Type B pancreatic cell (in vitro differentiated cells): ENCODE data around the gene HVCN1. TPM values are rescaled to one million over a fixed set of nuclear protein-coding genes. Genes with fewer than 3 reads are reported as not detected.

ENCODE experiments used
- DNase-seq: peaks from one replicate; pipeline ENCODE4 v3.0.0; 2021; ENCODE audit warnings: mixed read lengths; ENCODE audit not compliant: unreplicated experiment; ENCODE audit errors: extremely low spot score
- H3K27ac Mint-ChIP-seq: 2 replicates; pipeline ENCODE4 v1.8.0; 2021; ENCODE audit warnings: mild to moderate bottlenecking, mixed read lengths
- H3K27me3 Mint-ChIP-seq: 2 replicates; pipeline ENCODE4 v1.8.0; 2021; ENCODE audit warnings: mixed read lengths
- H3K36me3 Mint-ChIP-seq: 2 replicates; pipeline ENCODE4 v1.8.0; 2021; ENCODE audit warnings: mixed read lengths
- H3K4me1 Mint-ChIP-seq: one replicate; pipeline ENCODE4 v1.8.0; 2021; ENCODE audit warnings: mixed read lengths; ENCODE audit not compliant: unreplicated experiment
- H3K4me3 Mint-ChIP-seq: 2 replicates; pipeline ENCODE4 v1.8.0; 2021; ENCODE audit warnings: mild to moderate bottlenecking, mixed read lengths
- H3K9me3 Mint-ChIP-seq: 2 replicates; pipeline ENCODE4 v1.8.0; 2021; ENCODE audit warnings: mixed read lengths
- total RNA-seq: library from RNA; stranded (reverse); gene quantifications from 2 replicates; pipeline ENCODE4 v1.2.1, GENCODE V29; 2021; ENCODE audit warnings: low replicate concordance
- TF ChIP-seq, protein P1 (sequence below): fragments of 200-600 bp; sonication (generic); conservative IDR thresholded peaks from 2 replicates; pipeline ENCODE4 v1.5.0; 2021; ENCODE audit warnings: antibody characterized with exemption, mild to moderate bottlenecking

HVCN1 gene
- total RNA-seq, 1 donor from 2014 or later: 3.1 TPM

DNA sequence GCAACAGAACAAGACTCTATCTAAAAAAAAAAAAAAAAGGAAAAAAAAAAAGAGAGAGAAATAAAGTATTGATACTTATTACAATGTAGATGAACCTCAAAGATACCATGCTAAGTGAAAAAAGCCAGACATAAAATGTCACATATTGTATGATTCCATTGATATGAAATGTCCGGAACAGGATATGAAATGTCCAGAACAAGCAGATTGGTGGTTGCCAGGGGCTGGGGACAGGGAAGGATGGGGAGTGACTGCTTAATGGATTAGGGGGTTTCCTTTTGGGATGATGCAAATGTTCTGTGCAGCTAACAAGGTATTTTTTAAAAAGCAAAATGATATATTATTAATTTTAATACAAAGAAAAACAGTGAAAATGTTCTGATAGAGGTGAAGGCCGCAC is 5.0 kb downstream of the HVCN1 start:
- TF ChIP-seq, protein P1, sequence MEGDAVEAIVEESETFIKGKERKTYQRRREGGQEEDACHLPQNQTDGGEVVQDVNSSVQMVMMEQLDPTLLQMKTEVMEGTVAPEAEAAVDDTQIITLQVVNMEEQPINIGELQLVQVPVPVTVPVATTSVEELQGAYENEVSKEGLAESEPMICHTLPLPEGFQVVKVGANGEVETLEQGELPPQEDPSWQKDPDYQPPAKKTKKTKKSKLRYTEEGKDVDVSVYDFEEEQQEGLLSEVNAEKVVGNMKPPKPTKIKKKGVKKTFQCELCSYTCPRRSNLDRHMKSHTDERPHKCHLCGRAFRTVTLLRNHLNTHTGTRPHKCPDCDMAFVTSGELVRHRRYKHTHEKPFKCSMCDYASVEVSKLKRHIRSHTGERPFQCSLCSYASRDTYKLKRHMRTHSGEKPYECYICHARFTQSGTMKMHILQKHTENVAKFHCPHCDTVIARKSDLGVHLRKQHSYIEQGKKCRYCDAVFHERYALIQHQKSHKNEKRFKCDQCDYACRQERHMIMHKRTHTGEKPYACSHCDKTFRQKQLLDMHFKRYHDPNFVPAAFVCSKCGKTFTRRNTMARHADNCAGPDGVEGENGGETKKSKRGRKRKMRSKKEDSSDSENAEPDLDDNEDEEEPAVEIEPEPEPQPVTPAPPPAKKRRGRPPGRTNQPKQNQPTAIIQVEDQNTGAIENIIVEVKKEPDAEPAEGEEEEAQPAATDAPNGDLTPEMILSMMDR: no peak
- Mint-ChIP-seq H3K4me1 (peaks cover 4% of the 10 kb centered on the region), H3K27ac (no peak overlapping the region), H3K9me3 (no peaks in the 10 kb centered on the region), H3K4me3 (no peak overlapping the region), H3K36me3 (no peaks in the 10 kb centered on the region), H3K27me3 (peaks cover 29% of the 10 kb centered on the region)
- DNase-seq: no peak

DNA sequence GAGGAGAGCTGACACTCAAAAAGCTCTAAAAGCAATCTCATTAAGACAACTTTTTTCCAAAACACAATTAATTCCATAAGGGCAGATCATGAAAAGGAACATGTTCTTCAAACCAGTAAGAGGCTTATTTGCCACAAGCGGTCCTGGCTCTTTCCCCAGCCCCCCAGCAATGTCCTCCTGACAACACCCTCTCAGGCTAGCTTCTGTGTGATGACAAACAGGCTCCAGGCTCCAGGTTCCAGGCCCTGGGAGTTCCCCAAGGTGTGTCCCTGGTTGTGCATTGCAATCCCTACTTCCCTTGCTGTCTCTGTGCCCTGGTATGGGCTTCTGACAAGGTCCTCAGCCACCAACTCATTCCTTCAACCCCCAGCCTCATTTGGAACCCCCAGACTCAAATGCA is 8.9 kb downstream of the HVCN1 start:
- DNase-seq: no peak
- no peaks in the 10 kb centered on the region for H3K36me3 Mint-ChIP-seq
- H3K9me3 Mint-ChIP-seq: no peaks in the 10 kb centered on the region
- no peak overlapping the region for H3K27ac Mint-ChIP-seq
- no peak overlapping the region for H3K4me3 Mint-ChIP-seq
- TF ChIP-seq, protein P1: no peak
- H3K4me1 Mint-ChIP-seq: no peaks in the 10 kb centered on the region
- no peaks in the 10 kb centered on the region for H3K27me3 Mint-ChIP-seq

GRCh38 chr12:110679201-110679600 is 9.7 kb downstream of the HVCN1 start:
- TF ChIP-seq, protein P1: no peak
- no peaks in the 10 kb centered on the region for H3K27me3 Mint-ChIP-seq
- no peak overlapping the region for H3K4me3 Mint-ChIP-seq
- no peak overlapping the region for H3K27ac Mint-ChIP-seq
- H3K4me1 Mint-ChIP-seq: no peaks in the 10 kb centered on the region
- DNase-seq: no peak
- H3K36me3 Mint-ChIP-seq: no peaks in the 10 kb centered on the region
- H3K9me3 Mint-ChIP-seq: no peaks in the 10 kb centered on the region

DNA sequence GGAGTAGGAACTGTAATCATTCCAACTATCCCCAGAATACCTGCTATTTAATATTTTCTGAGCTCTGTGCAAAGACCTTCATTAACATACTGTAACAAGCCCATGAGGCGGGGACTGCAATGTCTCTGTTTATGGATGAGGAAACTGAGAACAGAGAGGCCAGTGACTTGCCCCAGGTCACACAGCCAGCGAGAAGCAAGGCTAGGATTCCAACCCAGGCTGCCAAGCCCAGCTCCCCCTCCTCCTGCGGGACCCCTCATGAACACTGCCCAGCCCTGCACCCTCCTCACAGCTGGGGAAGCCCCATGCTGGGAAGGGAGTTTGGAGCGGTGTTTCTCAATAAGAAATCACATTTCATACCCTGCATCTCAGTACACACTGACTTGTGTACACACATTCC is 10.9 kb downstream of the HVCN1 start:
- H3K4me1 Mint-ChIP-seq: no peaks in the 10 kb centered on the region
- H3K4me3 Mint-ChIP-seq: no peak overlapping the region
- TF ChIP-seq, protein P1: no peak
- H3K27ac Mint-ChIP-seq: no peak overlapping the region
- DNase-seq: no peak
- H3K36me3 Mint-ChIP-seq: no peaks in the 10 kb centered on the region
- H3K9me3 Mint-ChIP-seq: no peaks in the 10 kb centered on the region
- no peaks in the 10 kb centered on the region for H3K27me3 Mint-ChIP-seq

DNA sequence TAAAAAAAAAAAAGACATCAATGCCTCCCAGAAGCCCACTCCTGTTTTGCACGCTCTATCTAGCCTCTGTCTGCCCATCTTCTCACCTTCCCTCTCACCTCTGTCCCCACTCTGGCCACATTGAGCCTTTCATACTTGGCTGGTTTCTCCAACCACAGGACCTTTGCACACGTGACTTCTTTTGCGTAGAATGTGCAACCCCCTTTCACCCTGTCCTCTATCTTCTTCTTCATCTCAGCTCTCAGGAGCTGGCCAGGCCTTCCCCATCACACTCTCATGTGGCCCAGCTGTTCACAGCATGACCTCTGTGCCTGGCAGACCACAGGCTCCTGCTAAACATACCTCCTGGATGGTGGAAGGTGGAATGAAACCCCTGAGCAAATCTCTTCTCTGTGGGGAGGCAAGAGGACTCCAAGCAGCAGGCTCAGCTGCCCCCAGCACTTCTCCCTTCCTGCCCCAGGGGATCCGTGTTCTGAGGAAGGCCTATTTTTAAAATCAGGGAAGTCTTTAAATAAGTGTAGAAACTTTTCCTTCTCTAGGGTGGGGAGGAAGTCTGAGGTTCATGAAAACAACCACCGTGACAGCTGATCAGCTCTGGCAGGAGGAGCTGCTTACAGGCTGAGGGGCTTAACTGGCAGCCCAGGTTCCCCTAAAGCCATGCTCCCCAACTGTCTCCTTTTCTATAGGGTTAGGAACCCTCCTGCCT is 11.6 kb downstream of the HVCN1 start:
- no peaks in the 10 kb centered on the region for H3K4me1 Mint-ChIP-seq

More for the DNA sequence above, 11.6 kb downstream of the HVCN1 start:
- Mint-ChIP-seq H3K36me3 (no peaks in the 10 kb centered on the region), H3K4me3 (no peak overlapping the region), H3K27me3 (no peaks in the 10 kb centered on the region), H3K27ac (no peak overlapping the region), H3K9me3 (no peaks in the 10 kb centered on the region)
- no peak for DNase-seq
- TF ChIP-seq, protein P1: no peak
